Hair follicle dermal papilla cell (primary cell): ENCODE results near the gene ATP13A4. TPM values are rescaled to one million over a fixed set of nuclear protein-coding genes. Genes with fewer than 3 reads are reported as not detected.

Experiments used
- total RNA-seq: library from RNA; depleted of rRNA; stranded (reverse); fragments of >200 nt; gene quantifications from 2 replicates; pipeline ENCODE4 v1.2.3, GENCODE V29; 2012

ATP13A4 gene, protein sequence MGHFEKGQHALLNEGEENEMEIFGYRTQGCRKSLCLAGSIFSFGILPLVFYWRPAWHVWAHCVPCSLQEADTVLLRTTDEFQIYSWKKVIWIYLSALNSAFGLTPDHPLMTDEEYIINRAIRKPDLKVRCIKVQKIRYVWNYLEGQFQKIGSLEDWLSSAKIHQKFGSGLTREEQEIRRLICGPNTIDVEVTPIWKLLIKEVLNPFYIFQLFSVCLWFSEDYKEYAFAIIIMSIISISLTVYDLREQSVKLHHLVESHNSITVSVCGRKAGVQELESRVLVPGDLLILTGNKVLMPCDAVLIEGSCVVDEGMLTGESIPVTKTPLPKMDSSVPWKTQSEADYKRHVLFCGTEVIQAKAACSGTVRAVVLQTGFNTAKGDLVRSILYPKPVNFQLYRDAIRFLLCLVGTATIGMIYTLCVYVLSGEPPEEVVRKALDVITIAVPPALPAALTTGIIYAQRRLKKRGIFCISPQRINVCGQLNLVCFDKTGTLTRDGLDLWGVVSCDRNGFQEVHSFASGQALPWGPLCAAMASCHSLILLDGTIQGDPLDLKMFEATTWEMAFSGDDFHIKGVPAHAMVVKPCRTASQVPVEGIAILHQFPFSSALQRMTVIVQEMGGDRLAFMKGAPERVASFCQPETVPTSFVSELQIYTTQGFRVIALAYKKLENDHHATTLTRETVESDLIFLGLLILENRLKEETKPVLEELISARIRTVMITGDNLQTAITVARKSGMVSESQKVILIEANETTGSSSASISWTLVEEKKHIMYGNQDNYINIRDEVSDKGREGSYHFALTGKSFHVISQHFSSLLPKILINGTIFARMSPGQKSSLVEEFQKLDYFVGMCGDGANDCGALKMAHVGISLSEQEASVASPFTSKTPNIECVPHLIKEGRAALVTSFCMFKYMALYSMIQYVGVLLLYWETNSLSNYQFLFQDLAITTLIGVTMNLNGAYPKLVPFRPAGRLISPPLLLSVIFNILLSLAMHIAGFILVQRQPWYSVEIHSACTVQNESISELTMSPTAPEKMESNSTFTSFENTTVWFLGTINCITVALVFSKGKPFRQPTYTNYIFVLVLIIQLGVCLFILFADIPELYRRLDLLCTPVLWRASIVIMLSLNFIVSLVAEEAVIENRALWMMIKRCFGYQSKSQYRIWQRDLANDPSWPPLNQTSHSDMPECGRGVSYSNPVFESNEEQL
- total RNA-seq = not detected in 2 replicates

DNA sequence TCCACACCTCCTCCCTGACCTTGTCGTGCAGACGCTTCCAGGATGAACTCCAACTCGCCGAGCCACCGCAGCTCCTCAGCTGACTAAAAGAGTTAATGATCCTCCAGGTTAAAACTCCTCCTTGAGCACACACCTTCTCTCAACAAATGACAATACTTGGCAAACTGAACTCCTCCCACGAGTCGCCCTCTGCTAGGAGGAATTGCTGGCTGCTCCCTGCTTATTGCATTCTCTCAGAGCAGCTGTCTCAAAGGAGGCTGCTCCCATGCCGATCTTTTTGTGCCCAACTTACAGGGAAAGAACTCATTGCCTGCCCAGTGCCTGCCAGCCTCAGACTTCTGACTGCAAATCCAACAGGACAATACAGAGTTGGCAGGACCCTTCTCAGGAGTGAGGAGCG, at the start of gene ATP13A4:
Gene ATP13A4, minus strand, starts transcription at position 85 of the 400 bp plus-strand sequence. CDS start 96 bp downstream, outside the sequence.

DNA sequence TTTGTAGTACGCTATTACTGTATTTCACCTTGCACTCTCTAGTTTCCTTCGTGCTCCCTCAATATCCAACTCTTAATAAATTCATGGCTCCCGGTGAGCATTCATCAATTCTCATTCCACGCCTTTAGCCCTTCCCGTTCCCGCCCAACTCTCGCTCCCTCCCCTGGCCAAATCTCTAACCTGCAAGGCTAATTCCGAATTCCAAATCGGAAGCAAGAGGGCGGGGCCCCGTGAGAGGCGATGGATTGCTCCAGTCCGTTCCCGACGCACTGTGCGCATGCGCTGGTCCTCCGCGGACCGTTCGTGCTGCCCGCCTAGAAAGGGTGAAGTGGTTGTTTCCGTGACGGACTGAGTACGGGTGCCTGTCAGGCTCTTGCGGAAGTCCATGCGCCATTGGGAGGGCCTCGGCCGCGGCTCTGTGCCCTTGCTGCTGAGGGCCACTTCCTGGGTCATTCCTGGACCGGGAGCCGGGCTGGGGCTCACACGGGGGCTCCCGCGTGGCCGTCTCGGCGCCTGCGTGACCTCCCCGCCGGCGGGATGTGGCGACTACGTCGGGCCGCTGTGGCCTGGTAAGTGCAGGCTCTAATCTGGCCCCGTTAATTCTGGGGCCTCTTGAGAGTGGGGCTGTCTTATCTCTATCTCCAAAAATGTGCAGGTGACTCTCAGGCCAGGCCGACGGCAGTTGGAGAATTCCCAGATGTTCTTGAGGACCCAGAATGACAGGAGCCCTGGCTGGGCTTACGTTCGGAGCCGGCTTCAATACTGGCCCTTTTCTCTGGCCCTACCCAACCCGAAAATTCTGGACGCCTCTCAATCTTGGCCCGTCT, 38.4 kb upstream of the ATP13A4 start, which contains the start of gene OPA1:
Gene OPA1, plus strand, starts transcription at position 368 of the 827 bp plus-strand sequence. Its CDS starts 170 bp downstream, at position 538.

DNA sequence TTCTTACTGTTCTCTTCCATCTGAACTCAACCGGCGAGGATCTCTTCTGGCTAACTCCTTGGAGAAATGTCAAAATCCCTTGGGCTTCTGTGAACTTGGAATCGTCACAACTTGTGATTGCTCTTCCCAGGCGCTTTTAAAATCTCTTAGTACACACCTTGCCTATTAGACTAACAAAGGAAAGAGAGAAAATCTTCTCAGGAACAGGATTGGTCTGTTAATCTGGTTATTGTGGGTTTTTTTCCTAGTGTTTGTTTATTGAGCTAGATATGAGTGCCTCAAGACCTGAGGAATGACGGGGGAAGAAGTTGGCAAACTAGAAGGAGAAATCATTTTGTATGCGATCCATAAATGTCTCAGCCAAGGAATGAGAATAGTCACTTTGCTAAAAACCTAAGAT, 176.0 kb downstream of the ATP13A4 start, which contains the start of gene ATP13A5:
Gene ATP13A5, minus strand, starts transcription at position 48 of the 400 bp plus-strand sequence. Its CDS starts 28 bp downstream, at position 20.

Other genes starting within 250 kb of the ATP13A4 start
- gene ATP13A5, start 176.1 kb downstream of the ATP13A4 start, total RNA-seq = not detected in 2 replicates
- 46.8 and 54.2 TPM in 2 replicates for gene OPA1, start 38.3 kb upstream of the ATP13A4 start, total RNA-seq